ENCODE data around the gene STXBP2.
A peak's percentile ranks its signal among the peaks of the same experiment; 100 is the strongest.

Gene STXBP2

GRCh38 chr19:7636317-7636690 is 606 bp upstream of the STXBP2 start:
- H3K9ac ChIP-seq, result no peak overlapping the region
- H3K4me2 ChIP-seq, result peak overlapping the region; percentile 50
- H3K36me3 ChIP-seq (ENCODE audit: insufficient read depth), result no peaks in the 10 kb centered on the region
- H3K27me3 ChIP-seq (ENCODE audit: insufficient read depth, low read depth), result no peaks in the 10 kb centered on the region
- H3K4me3 ChIP-seq (IDR thresholded peaks at IDR 0.05; ENCODE audit: insufficient read depth, low read depth, low read length), result no peak overlapping the region
- no peaks in the 10 kb centered on the region for H4K20me1 ChIP-seq (ENCODE audit: insufficient read depth)
- H3K27ac ChIP-seq, result no peak overlapping the region
- no peak for TF ChIP-seq CTCF (conservative IDR thresholded peaks at IDR 0.05; ENCODE audit: low read depth, low read length)
- peak overlapping the region; percentile 78 for H2AFZ ChIP-seq (ENCODE audit: low read depth)
- H3K4me1 ChIP-seq (ENCODE audit: low read depth, poor library complexity, severe bottlenecking), result peaks cover 4% of the 10 kb centered on the region
- no peaks in the 10 kb centered on the region for H3K79me2 ChIP-seq (ENCODE audit: insufficient read depth, low read depth)

- Histone ChIP-seq H3K27ac (no peak overlapping the region), H3K27me3 (ENCODE audit: insufficient read depth, low read depth) (no peaks in the 10 kb centered on the region), H3K4me3 (IDR thresholded peaks at IDR 0.05; ENCODE audit: insufficient read depth, low read depth, low read length) (no peak overlapping the region), H4K20me1 (ENCODE audit: insufficient read depth) (no peaks in the 10 kb centered on the region), H3K4me2 (peak overlapping the region; percentile 68), H3K36me3 (ENCODE audit: insufficient read depth) (no peaks in the 10 kb centered on the region), H2AFZ (ENCODE audit: low read depth) (peak overlapping the region; percentile 78; the same call in 1 of the 2 replicates), H3K79me2 (ENCODE audit: insufficient read depth, low read depth) (no peaks in the 10 kb centered on the region), H3K9ac (peak overlapping the region; percentile 61; the same call in 1 of the 2 replicates), H3K4me1 (ENCODE audit: low read depth, poor library complexity, severe bottlenecking) (peaks cover 4% of the 10 kb centered on the region)
- no peak for TF ChIP-seq CTCF (conservative IDR thresholded peaks at IDR 0.05; ENCODE audit: low read depth, low read length)
Measured at GRCh38 chr19:7637374-7638256, 705 bp downstream of the STXBP2 start.

GRCh38 chr19:7638802-7639465 is 2.0 kb downstream of the STXBP2 start:
- Histone ChIP-seq H3K36me3 (ENCODE audit: insufficient read depth) (no peaks in the 10 kb centered on the region), H3K79me2 (ENCODE audit: insufficient read depth, low read depth) (no peaks in the 10 kb centered on the region), H3K9ac (no peak overlapping the region), H3K4me1 (ENCODE audit: low read depth, poor library complexity, severe bottlenecking) (peaks cover 4% of the 10 kb centered on the region), H3K27ac (no peak overlapping the region), H3K4me3 (IDR thresholded peaks at IDR 0.05; ENCODE audit: insufficient read depth, low read depth, low read length) (no peak overlapping the region), H4K20me1 (ENCODE audit: insufficient read depth) (no peaks in the 10 kb centered on the region), H3K27me3 (ENCODE audit: insufficient read depth, low read depth) (no peaks in the 10 kb centered on the region), H3K4me2 (no peak overlapping the region), H2AFZ (ENCODE audit: low read depth) (no peak overlapping the region)
- TF ChIP-seq CTCF (conservative IDR thresholded peaks at IDR 0.05; ENCODE audit: low read depth, low read length), result no peak

GRCh38 chr19:7639863-7640348 is 3.0 kb downstream of the STXBP2 start:
- Histone ChIP-seq H2AFZ (ENCODE audit: low read depth) (no peak overlapping the region), H3K36me3 (ENCODE audit: insufficient read depth) (no peaks in the 10 kb centered on the region), H3K4me3 (IDR thresholded peaks at IDR 0.05; ENCODE audit: insufficient read depth, low read depth, low read length) (no peak overlapping the region), H3K79me2 (ENCODE audit: insufficient read depth, low read depth) (no peaks in the 10 kb centered on the region), H3K27me3 (ENCODE audit: insufficient read depth, low read depth) (no peaks in the 10 kb centered on the region), H3K9ac (no peak overlapping the region), H3K27ac (no peak overlapping the region), H3K4me1 (ENCODE audit: low read depth, poor library complexity, severe bottlenecking) (peaks cover 4% of the 10 kb centered on the region), H4K20me1 (ENCODE audit: insufficient read depth) (no peaks in the 10 kb centered on the region), H3K4me2 (no peak overlapping the region)
- TF ChIP-seq CTCF (conservative IDR thresholded peaks at IDR 0.05; ENCODE audit: low read depth, low read length), result no peak

All from KMS-11 (cell line).